Right ventricle myocardium superior (tissue), 1 donor: ENCODE measurements around the gene MAP7. TPM values are rescaled to one million over a fixed set of nuclear protein-coding genes. Genes with fewer than 3 reads are reported as not detected.
"Not testable (repeated sequence)": the region's sequence is repeated elsewhere in the genome, so short reads cannot be mapped to it uniquely, and the experiment has no call there.

Experiments used
- ATAC-seq: fragments of 200-7000 bp; cut with Tn5 transposase; one replicate; pipeline ENCODE4 v1.9.1; 2020; ENCODE audit warnings: mild to moderate bottlenecking; ENCODE audit not compliant: poor library complexity
- DNase-seq: peaks from one replicate; pipeline ENCODE4 v3.0.0-alpha.2; 2020
- intact Hi-C: fragments of 100-400 bp; cut with DNase I; formaldehyde crosslinking; loops from one replicate; pipeline ENCODE4 v1.11.2; 2022
- total RNA-seq: library from RNA; stranded (reverse); fragmentation: NEBNext Ultra II Directional; extraction: Animal tissue kit (Norgen Biotek cat#: 25700); gene quantifications from one replicate; pipeline ENCODE4 v1.2.1, GENCODE V29; 2021
- donor health status: DM: no; HTN: yes; CAD: no; lungs with severe emphysema.

Gene MAP7
- total RNA-seq, 1 donor from 2014 or later = 2.1 TPM

GRCh38 chr6:136446145-136446544 lies 104.1 kb downstream of the MAP7 start:
- ATAC-seq (no peak), DNase-seq (no peak)
- intact Hi-C loops = no loop called here

GRCh38 chr6:136445063-136445462 lies 105.2 kb downstream of the MAP7 start:
- no peak for ATAC-seq
- DNase-seq = no peak
- intact Hi-C loops = no loop called here

- intact Hi-C loops = no loop called here
- DNase-seq = no peak
- no peak for ATAC-seq
Observed at GRCh38 chr6:136440203-136440602, 110.0 kb downstream of the MAP7 start.

GRCh38 chr6:136439514-136440190 lies 110.6 kb downstream of the MAP7 start:
- ATAC-seq (no peak), DNase-seq (no peak)
- intact Hi-C loops = no loop called here

GRCh38 chr6:136438441-136438840 lies 111.8 kb downstream of the MAP7 start:
- DNase-seq (no peak), ATAC-seq (no peak)
- intact Hi-C loops = no loop called here

GRCh38 chr6:136437246-136437645 lies 113.0 kb downstream of the MAP7 start:
- no peak for ATAC-seq
- no peak for DNase-seq
- intact Hi-C loops = no loop called here

- DNase-seq = no peak
- ATAC-seq = no peak
- intact Hi-C loops = no loop called here
Observed at GRCh38 chr6:136435101-136435500, 115.1 kb downstream of the MAP7 start.

GRCh38 chr6:136431306-136431705 lies 118.9 kb downstream of the MAP7 start:
- ATAC-seq, DNase-seq, intact Hi-C loops: not testable (repeated sequence)

- intact Hi-C loops = no loop called here
- ATAC-seq (no peak), DNase-seq (no peak)
Observed at GRCh38 chr6:136429264-136430065, 120.8 kb downstream of the MAP7 start.

GRCh38 chr6:136427378-136427717 lies 122.9 kb downstream of the MAP7 start:
- ATAC-seq (no peak), DNase-seq (no peak)
- intact Hi-C loops = no loop called here

GRCh38 chr6:136426627-136427377 lies 123.4 kb downstream of the MAP7 start:
- intact Hi-C loops = no loop called here
- ATAC-seq = no peak
- no peak for DNase-seq

GRCh38 chr6:136425793-136426192 lies 124.4 kb downstream of the MAP7 start:
- DNase-seq (no peak), ATAC-seq (no peak)
- intact Hi-C loops = no loop called here

GRCh38 chr6:136424901-136425300 lies 125.3 kb downstream of the MAP7 start:
- intact Hi-C loops = no loop called here
- no peak for ATAC-seq
- no peak for DNase-seq

GRCh38 chr6:136424450-136424849 lies 125.8 kb downstream of the MAP7 start:
- DNase-seq (no peak), ATAC-seq (no peak)
- intact Hi-C loops = no loop called here

GRCh38 chr6:136421537-136422158 lies 128.6 kb downstream of the MAP7 start:
- intact Hi-C loops = no loop called here
- ATAC-seq (no peak), DNase-seq (no peak)

- intact Hi-C loops = no loop called here
- ATAC-seq = no peak
- no peak for DNase-seq
Observed at GRCh38 chr6:136420853-136421252, 129.4 kb downstream of the MAP7 start.

GRCh38 chr6:136415351-136416007 lies 134.7 kb downstream of the MAP7 start:
- DNase-seq = no peak
- intact Hi-C loops = no loop called here

GRCh38 chr6:136412410-136412809 lies 137.8 kb downstream of the MAP7 start:
- intact Hi-C loops = no loop called here
- ATAC-seq (no peak), DNase-seq (no peak)

More at GRCh38 chr6:136415351-136416007, 134.7 kb downstream of the MAP7 start:
- no peak for ATAC-seq
